T-helper 2 cell (primary cell): Measurements from ENCODE around the gene APBA2.
"Not testable (repeated sequence)": the region's sequence is repeated elsewhere in the genome, so short reads cannot be mapped to it uniquely, and the experiment has no call there.

Experiments
- DNase-seq, 5 experiments: peaks; one replicate each; pipeline versions ENCODE4 v3.0.0 to v3.0.0-alpha.2; 2012 to 2022
- total RNA-seq, 2 donors: gene quantifications; one replicate each; lab custom pipeline; 2026; lab: John Stamatoyannopoulos, UW

The APBA2 gene
- total RNA-seq = 46.1 to 53.8 reads per million in 2 donors

DNA sequence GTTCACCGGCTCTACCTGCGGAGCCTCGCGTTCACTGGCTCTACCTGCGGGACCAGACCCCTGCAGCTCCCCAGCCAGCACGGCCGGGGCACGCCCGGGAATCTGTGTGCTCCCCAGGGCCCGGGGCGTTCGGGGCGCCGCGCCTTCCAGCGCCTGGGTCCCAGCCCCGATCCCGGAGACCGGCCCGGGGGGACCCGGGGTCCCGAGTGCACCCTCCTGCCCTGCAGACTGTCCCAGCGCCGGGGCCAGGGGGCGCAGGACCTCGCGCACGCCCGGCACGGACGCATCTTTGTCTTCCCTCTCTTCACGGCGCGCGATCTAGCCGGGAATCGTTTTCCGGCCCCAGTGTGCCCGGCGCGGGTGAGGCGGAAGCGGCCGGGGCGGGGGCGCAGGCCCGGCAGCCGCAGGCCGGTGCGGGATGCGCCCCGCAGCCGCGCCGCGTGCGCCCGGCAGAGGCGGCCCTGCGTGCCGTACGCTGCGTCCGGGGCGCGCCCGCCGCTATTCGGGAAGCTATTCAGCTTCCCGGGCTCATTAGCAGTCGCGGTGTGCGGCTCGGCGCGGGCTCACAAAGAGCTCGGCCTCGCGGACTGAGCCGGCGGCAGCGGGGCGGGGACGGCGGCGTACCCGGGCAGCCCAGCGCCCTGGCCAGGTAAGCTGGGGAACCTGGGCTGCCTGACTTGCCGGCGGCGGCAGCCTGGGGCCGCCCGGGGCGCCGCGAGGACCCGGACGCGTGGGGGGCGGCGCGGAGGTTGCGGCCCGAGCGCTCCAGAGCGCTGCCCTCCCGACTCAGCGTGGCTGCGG lies at the start of gene APBA2:
Gene APBA2, plus strand, starts transcription at position 345 of the 801 bp plus-strand sequence. CDS start 167,911 bp downstream, outside the sequence.
- peak in 3 of 5 experiments; percentile 14 to 48 (median 23) for DNase-seq

DNA sequence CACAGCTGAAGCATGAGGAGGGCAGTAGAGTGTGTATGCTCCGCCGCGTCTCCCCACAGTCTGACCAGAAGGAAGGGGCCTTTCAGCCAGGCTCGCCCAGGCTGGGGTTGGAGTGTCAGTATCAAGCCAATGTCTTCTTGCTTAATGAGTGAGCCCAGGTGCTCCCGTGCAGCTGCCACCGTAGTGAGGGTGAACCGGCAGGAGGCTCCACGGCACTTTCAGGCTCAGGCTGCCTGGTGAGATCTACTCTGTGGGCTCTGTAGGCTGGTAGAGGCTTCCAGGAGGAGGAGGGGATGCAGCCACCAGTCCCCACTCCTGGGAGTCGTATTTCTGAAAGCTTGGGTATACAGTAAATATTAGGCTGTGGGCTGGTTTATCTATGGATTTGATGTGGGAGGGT lies 45.5 kb upstream of the APBA2 start:
- DNase-seq = not testable (repeated sequence)

DNA sequence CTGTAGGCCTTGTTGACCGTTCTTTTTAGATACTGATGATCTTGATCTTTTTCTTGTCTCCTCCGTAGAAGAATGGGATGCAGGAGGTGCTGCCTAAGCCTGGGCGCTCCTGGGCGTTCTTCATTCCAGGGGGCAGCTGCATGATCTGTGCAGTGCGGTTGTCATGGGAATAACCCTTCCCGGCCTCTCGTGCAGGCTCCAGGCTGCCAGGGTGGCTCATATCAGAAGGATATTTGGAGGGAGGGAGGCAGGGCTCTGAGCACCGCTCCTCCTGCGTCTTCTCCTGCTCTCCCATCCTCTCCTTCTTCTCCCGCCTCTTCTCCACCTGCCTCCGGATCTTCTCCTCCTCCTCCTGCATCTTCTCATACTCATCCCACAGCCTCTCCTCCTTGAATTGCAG lies 43.6 kb upstream of the APBA2 start:
- not testable (repeated sequence) for DNase-seq

DNA sequence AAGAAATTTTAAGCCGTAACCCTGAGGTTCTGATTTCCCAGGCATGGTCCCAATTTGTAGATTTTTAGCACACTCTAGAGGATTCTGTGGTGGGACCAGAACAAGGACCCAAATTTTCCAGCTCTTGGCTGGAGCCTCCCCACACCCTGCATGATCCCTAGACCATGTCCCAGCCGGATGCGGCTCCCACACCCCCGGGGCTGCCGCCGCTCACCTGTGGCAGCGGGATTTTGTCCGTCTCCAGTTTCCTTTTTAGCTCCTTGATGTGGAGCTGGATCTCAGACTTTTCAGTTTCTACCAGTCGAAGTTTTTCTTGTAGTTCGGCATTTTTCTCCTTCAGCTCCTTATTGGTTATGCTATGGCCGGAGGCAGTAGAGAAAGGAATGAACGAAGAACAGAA lies 42.3 kb upstream of the APBA2 start:
- DNase-seq = not testable (repeated sequence)

DNA sequence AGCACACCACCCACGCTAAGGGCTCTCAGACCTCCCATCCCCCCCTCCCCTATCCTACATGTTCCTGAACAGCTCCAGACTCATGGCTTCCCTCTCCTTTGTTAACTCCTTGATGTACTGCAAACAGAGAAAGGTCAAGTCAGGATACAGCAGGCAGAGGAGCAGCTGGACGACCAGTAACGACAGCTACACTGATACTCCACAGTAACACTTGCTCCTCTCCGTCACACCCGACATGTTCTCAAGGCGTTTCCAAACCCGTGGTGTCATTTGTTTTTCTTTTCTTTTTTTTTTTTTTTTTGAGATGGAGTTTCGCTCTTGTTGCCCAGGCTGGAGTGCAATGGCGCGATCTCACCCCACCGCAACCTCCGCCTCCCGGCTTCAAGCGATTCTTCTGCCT lies 41.6 kb upstream of the APBA2 start:
- not testable (repeated sequence) for DNase-seq

DNA sequence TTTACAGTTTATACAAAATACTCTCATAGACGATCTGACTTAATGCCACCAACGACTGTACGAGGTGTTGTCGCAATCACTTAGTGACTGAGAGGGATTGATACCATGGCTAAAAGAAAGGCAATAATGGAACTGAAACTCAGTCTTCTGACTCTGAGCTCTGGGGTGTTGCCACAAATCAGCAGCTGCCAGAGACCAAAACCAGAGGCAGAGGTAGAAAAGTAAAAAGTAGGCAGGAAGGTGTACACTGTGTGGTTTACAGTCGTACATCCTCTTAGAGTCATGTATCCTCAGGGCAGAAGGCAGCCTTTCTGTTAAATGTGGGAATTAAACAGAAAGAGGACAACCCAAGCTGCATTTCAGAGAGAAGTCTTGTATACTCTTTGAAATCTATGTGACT lies 38.5 kb upstream of the APBA2 start:
- not testable (repeated sequence) for DNase-seq

DNA sequence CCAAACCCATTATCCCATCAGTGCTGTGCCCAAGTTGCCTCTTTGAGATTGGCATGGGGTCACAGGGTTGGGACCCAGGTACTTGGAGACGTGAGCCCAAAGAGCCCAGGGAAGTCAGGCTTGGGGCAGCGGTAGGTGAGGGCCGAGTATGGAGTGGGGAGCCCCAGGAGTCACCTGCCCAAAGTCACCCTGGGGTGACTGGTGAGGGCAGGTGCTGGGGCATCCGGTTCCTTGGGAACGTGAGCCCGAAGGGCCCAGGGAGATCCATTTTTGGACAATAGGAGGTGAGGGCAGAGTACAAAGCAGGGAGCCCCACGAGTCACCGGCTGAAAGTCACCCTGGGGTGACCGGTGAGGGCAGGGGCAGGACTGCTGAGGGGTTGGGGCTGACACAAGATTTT lies 37.8 kb upstream of the APBA2 start:
- DNase-seq = not testable (repeated sequence)

DNA sequence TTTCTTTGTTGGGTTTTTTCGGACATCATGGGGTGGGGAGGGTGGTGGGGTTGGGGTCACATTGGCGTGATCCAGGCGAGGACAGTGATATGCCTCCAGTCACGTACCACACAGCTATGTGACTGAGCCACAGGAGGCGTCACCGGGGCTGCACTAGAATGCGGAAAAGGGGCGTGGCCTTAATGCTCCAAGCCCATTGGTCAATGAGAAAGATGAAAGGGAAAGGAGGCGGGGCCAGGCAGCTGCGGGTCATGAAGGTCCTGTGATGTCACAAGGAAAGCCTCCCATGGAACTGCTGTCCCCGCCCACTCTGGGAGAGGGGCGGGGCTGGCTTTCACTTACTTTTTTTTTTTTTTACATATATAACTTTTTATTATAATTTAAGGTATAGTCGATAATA lies 37.3 kb upstream of the APBA2 start, which contains the start of gene GOLGA6L7:
Gene GOLGA6L7, minus strand, starts transcription at position 124 of the 400 bp plus-strand sequence. Its CDS starts 95 bp downstream, at position 29.
- peak in 1 of 5 experiments; percentile 4 for DNase-seq

DNA sequence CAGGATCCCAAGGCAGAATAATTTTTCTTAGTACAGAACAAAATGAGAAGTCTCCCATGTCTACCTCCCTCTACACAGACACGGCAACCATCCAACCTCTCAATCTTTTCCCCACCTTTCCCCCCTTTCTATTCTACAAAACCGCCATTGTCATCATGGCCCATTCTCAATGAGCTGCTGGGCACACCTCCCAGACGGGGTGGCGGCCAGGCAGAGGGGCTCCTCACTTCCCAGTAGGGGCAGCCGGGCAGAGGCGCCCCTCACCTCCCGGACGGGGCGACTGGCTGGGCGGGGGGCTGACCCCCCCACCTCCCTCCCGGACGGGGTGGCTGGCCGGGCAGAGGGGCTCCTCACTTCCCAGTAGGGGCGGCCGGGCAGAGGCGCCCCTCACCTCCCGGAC lies 36.5 kb upstream of the APBA2 start:
- DNase-seq = not testable (repeated sequence)

DNA sequence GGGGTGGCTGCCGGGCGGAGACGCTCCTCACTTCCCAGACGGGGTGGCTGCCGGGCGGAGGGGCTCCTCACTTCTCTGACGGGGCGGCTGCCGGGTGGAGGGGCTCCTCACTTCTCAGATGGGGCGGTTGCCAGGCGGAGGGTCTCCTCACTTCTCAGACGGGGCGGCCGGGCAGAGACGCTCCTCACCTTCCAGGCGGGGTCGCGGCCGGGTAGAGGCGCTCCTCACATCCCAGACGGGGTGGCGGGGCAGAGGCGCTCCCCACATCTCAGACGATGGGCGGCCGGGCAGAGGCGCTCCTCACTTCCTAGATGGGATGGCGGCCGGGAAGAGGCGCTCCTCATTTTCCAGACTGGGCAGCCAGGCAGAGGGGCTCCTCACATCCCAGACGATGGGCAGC lies 36.0 kb upstream of the APBA2 start:
- DNase-seq = not testable (repeated sequence)

DNA sequence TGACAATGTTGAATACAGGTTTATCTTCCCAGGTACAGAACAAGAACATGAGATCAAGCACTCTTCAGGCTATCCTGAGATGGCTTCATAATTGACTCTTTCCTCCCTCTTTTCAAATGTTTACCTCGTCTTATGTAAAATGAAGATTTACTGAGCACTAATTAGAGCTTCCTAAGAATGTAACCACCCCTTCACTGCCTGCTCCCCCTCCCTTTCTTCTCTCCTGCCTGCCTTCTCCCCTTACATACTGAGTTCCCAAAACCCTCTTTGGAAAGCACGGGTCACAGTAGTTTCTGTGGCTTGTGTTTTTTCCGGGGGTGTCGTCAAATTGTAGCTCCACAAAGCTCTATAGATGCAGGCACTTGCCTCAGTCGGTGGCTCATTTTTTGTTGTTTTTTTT lies 32.1 kb upstream of the APBA2 start:
- not testable (repeated sequence) for DNase-seq

DNA sequence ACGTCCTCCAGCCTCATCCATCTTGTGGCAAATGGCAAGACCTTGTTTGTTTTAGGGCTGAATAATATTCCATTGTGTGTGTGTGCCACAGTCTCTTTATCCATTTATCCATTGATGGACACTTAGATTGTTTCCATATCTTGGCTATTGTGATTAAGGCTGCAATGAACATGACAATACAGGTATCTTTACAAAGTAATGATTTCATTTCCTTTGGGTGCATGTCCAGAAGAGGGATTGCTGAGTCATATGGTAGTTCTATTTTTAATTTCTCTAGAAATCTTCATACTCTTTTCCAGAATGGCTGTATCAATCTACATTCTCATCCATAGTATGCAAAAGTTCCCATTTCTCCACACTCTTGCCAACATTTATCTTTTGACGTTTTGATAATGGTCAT lies 31.2 kb upstream of the APBA2 start:
- DNase-seq = not testable (repeated sequence)

DNA sequence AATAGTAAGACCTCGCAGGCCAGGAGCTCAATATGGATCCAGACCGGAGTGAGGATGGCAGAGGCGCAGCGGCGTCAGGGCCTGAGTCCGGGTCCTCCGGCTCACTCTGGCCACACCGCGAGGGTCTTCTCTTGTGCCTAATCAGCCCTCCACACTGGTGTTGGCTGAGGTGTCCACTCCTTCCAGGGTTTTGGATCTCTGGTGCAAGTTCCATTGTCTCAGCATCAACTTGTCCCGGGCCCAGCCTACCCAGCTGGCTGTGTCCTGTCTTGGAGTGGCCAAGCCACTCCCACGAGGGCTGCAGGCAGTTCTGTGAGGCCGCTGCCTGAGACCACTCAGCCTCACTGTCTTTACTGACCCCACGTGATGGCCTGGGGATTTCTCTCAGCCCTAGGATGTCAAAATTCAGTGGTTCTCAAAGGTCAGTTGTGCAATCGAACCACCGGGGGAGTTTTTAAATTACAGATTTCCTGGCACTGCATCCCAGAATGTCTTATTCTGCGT lies 24.7 kb upstream of the APBA2 start:
- DNase-seq = no peak

DNA sequence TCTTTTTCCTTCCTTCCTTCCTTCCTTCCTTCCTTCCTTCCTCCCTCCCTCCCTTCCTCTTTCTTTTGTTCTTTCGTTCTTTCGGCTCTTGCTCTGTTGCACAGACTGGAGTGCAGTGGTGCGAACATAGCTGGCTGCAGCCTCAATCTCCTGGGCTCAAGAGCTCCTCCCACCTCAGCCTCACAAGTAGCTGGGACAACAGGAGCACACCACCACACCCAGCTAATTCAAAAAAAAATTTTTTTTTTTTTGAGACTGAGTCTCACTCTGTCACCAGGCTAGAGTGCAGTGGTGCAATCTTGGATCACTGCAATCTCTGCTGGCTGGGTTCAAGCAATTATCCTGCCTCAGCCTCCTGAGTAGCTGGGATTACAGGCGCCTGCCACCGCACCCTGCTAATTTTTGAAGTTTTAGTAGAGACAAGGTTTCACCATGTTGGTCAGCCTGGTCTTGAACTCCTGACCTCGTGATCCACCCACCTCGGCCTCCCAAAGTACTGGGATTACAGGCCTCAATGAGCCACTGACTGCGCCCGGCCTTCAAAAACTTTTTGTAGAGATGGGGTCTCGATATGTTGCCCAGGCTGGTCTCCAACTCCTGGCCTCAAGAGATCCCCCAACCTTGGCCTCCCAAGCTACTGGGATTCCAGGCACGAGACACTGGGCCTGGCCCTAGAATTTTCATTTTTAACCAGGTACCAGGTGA lies 24.0 kb upstream of the APBA2 start:
- not testable (repeated sequence) for DNase-seq

DNA sequence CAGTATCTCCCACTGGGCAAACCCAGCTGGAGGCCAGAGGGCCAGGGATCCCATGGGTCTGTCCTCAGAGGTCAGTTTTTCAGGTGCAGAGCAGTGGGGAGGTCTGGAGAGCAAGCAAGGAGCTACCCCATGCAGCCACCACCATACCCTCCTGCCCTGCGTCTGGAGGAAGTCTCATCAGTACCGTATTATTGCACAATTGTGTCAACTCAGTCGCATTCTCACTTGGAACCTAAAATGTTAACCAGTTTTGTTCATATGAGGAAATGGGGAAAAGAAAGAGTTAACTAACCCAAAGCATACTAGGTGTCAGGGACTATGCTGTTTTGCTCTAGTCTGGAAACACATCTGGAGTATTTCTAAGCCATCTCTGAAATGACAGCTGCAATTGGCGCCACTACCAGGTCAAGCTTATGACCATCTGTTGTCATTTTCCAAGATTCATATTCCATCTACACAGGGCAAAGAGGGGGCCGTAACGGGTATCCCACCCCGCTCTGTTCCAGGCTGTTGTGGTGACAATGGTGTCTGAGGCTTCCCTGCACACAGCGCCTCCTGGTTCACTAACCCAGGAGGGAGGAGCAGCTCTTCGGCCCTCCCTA lies 16.9 kb upstream of the APBA2 start:
- no peak for DNase-seq

DNA sequence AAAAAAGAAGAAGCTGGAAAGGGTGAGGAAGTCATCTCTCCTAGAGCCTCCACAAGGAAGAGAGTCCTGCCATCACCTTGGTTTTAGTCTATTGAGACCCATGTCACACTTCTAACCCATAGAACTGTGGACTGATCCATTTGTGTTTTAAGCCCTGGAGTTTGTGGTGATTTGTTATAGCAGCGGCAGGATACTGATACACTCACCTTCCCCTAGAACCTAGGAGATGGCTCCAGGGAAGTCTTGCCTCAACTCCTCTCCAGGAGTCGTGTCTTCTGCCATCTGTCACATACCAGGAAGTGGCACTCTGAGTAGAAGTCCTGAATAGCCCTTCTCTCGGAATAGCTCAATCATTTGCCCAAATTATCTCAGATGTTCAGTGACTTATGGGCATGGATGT lies 14.6 kb upstream of the APBA2 start:
- no peak for DNase-seq

DNA sequence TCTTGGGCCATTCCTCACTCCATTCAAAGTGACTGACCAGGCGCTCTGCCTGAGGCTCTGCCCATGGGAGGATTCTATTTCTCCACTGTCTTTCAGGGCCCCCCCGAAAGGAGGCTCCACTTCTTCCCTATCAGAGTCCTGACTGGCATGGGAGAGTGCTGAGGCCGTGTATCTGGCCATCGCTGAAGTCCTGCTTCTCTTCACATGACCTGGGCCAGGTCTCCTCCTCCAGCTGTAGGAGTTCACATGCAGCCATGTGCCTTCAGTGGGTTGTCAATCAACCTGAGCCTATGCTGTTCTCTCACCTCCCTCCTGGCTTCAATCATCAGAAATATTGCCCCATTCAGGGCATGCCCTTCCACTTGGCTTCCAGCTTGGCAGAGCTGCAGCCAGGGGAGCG lies 12.8 kb upstream of the APBA2 start:
- DNase-seq = no peak

DNA sequence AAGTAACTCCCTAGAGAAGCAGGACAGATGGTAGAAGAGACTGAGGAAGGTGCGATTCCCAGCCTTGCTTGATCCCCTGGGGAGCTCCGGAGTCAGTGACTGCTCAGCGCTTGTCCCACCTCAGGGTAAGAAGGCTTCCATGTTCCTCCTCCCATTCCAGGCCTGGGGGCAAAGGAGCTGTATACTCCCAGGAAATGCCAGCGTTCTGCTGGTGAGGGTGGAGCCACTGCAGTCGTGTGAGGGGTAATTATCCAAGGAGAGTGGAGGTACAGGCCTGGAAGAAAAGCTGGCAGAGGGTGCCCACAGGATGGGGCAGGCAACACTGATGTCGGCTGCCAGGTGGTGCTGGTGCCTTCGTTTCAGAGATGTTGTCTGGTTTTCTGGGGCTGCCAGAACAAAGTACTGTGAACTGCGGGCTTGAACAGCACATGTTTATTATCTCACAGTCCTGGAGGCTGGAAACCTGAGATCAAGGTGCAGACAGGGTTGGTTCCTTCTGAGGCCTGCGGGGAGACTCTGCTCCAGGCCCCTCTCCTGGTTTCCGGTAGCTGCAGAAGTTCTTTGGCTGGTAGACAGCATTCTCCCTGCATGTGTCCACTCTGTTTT lies 12.1 kb upstream of the APBA2 start:
- DNase-seq = peak in 1 of 5 experiments; percentile 12

DNA sequence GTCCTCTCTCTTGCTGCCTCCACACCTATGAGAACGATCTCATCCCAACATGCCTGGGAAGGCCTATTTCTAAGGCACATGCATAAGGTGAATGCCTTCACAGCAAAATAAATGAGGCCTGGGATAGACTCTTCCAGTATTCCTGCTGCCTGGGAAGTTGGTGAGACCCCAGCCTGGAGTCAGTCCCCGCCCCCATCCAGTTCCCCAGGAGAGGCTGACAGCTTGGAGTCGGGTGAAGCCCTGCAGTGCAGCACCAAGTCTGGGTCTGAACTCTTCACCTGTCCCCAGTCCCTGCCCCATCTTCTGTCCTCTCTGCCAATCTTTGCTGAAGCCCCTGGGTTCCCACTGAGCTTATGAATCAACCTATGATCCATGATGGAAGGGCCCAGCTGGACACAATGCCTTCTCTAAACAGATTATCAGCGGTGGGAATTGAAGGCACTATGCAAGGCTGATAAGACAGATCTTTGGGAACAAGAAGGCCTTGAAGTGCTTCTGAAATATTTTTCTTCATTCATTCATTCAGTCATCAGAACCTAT lies 10.2 kb upstream of the APBA2 start:
- no peak for DNase-seq

DNA sequence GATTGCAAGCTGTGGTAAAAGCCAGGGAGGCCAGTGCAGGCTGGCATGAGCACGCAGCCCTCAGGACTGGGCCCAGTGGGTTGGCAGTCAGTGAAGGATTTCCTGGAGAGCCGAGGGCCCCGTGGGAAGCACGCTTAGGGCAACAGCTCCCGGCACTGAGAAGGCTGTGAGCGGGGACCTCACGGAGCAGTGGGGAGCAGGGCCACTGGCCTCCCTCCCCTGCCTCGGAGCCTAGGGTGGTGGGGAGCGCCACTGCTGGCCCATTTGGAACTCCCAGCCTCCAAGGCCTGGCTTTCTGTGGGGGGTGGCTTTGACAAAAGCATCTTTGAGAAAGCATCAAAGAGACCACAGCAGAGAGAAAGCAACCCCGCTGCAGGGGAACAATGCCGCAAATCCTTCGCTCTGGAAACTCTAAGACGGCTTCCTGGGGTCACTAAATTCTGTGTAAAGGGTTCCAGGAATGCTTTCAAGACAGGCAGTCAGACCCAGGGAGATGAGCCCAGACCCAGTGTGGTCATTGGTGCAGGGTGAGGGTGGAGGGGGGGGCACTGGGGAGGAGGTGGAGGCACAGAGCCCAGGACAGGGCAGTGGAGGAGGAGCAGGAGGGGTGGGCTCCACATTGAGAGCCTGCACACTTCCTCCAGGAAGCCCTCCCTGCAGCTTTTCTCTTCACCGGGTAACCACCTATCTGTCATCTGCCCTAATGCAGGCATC lies 9.5 kb upstream of the APBA2 start:
- DNase-seq = no peak

DNA sequence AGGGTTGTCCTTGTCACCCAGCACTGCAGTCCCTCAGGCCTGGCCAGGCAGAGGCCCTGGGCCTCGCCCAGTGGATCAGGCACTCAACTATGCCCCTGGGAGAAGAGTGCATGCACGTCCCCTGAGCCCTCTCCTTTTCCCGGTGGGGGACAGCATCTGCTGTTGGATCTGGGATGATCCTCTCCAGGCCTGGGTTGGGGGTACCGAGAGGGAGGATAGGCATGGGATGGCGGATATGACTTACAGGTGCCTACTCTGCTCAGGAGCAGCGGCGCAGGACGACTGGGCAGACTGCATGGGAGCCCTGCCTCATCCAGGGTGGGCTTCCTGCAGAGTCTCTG lies 9.0 kb upstream of the APBA2 start:
- no peak for DNase-seq

DNA sequence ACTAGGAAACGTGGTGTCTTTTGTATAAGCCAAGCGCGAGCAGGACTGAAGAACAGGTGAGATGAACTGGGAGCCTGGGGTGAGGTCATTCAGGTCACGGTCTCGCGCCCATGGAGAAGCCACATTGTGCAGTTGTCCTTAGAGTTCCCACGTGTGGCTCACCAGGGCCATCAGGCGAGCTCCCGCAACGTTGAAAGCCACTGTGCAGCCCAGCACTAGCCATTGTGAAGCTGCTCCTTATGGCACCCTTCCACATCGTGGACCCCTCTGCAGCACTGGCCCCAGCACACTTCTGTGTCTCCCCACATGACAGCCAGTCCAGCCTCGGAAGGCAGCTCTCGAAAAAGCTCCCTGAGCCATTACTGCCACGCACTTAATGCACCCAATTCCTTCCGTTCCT lies 7.6 kb upstream of the APBA2 start:
- DNase-seq = no peak
